OCI-LY1 (cell line): ENCODE measurements around the gene SURF2.

Experiments used
- H2AFZ ChIP-seq: fragments of 200-600 bp; sonication (generic), shearing (Covaris generic); 2 replicates; pipeline ENCODE4 v1.6.0; 2014; ENCODE audit warnings: antibody characterized with exemption, mild to moderate bottlenecking, low read length
- H3F3A ChIP-seq: fragments of 200-600 bp; sonication (generic), shearing (Covaris generic); 2 replicates; pipeline ENCODE4 v1.6.0; 2014; ENCODE audit warnings: mild to moderate bottlenecking, antibody characterized with exemption, low read length, moderate library complexity; ENCODE audit not compliant: insufficient read depth
- H3K27ac ChIP-seq: fragments of 200-600 bp; sonication (generic); 2 replicates; pipeline ENCODE4 v1.5.1; 2014; ENCODE audit warnings: low read length, mixed run types, mild to moderate bottlenecking, low read depth; ENCODE audit not compliant: poor library complexity, severe bottlenecking
- H3K27me3 ChIP-seq: fragments of 200-600 bp; sonication (generic); 2 replicates; pipeline ENCODE4 v1.6.0; 2014; ENCODE audit warnings: antibody characterized with exemption, mild to moderate bottlenecking, low read length, moderate library complexity; ENCODE audit not compliant: insufficient read depth
- H3K36me3 ChIP-seq: fragments of 200-600 bp; sonication (generic); 2 replicates; pipeline ENCODE4 v1.6.1; 2014; ENCODE audit warnings: mild to moderate bottlenecking, antibody characterized with exemption, low read length, moderate library complexity, mixed read lengths; ENCODE audit not compliant: insufficient read depth
- H3K4me1 ChIP-seq: fragments of 200-600 bp; sonication (generic); 2 replicates; pipeline ENCODE4 v1.5.1; 2014; ENCODE audit warnings: mild to moderate bottlenecking, low read length, moderate library complexity; ENCODE audit not compliant: insufficient read depth, severe bottlenecking
- H3K4me2 ChIP-seq: fragments of 200-600 bp; sonication (generic), shearing (Covaris generic); 2 replicates; pipeline ENCODE4 v1.6.1; 2014; ENCODE audit warnings: low read length
- H3K4me3 ChIP-seq: fragments of 200-600 bp; sonication (generic); 2 replicates; pipeline ENCODE4 v1.5.1; 2014; ENCODE audit warnings: low read length, low read depth, mild to moderate bottlenecking, mixed read lengths; ENCODE audit not compliant: poor library complexity, severe bottlenecking
- H3K79me2 ChIP-seq: fragments of 200-600 bp; shearing (Covaris generic); 2 replicates; pipeline ENCODE4 v1.6.1; 2016; ENCODE audit warnings: mixed run types, low read length, mixed read lengths; ENCODE audit not compliant: insufficient read depth
- H3K9ac ChIP-seq: fragments of 200-600 bp; sonication (generic), shearing (Covaris generic); 2 replicates; pipeline ENCODE4 v1.6.1; 2014; ENCODE audit warnings: mild to moderate bottlenecking, low read length, mixed read lengths
- H3K9me2 ChIP-seq: fragments of 200-600 bp; sonication (generic), shearing (Covaris generic); 2 replicates; pipeline ENCODE4 v1.6.1; 2014; ENCODE audit warnings: low read depth, mild to moderate bottlenecking, low read length, mixed read lengths
- H3K9me3 ChIP-seq: fragments of 200-600 bp; shearing (Covaris generic); 2 replicates; pipeline ENCODE4 v1.6.1; 2014; ENCODE audit warnings: low read length, mixed read lengths
- H4K20me1 ChIP-seq: fragments of 200-600 bp; sonication (generic), shearing (Covaris generic); 2 replicates; pipeline ENCODE4 v1.6.0; 2016; ENCODE audit warnings: mild to moderate bottlenecking, low read length; ENCODE audit not compliant: insufficient read depth
- CTCF ChIP-seq: fragments of 200-600 bp; sonication (generic), shearing (Covaris generic); IDR thresholded peaks from 2 replicates; pipeline ENCODE4 v1.5.1; 2017; ENCODE audit warnings: mild to moderate bottlenecking, antibody characterized with exemption, low read length, moderate library complexity, mixed read lengths
- EZH2 ChIP-seq: fragments of 200-600 bp; sonication (generic), shearing (Covaris generic); IDR thresholded peaks from 2 replicates; pipeline ENCODE4 v1.8.0; 2017; ENCODE audit warnings: borderline replicate concordance, mixed run types, mild to moderate bottlenecking, antibody characterized with exemption, low read length, moderate library complexity, mixed read lengths

SURF2 gene

GRCh38 chr9:133362359-133363044, 6.2 kb downstream of the SURF2 start:
- H3K9me3 ChIP-seq, result no peaks in the 10 kb centered on the region
- no peak overlapping the region for H3K4me3 ChIP-seq
- H3K79me2 ChIP-seq, result no peaks in the 10 kb centered on the region
- no peaks in the 10 kb centered on the region for H3F3A ChIP-seq
- peaks cover 7% of the 10 kb centered on the region for H3K4me1 ChIP-seq
- no peak overlapping the region for H3K9ac ChIP-seq
- TF ChIP-seq EZH2 (no peak), CTCF (no peak)
- H4K20me1 ChIP-seq, result no peaks in the 10 kb centered on the region
- no peaks in the 10 kb centered on the region for H3K27me3 ChIP-seq
- H3K36me3 ChIP-seq, result peaks cover 87% of the 10 kb centered on the region
- H2AFZ ChIP-seq, result no peak overlapping the region
- no peak overlapping the region for H3K27ac ChIP-seq
- no peak overlapping the region for H3K4me2 ChIP-seq
- H3K9me2 ChIP-seq, result no peaks in the 10 kb centered on the region

- Histone ChIP-seq H3K27ac (no peak overlapping the region), H3K9ac (no peak overlapping the region), H3K79me2 (peaks cover 4% of the 10 kb centered on the region), H3K4me2 (no peak overlapping the region), H3K36me3 (peaks cover 70% of the 10 kb centered on the region), H3K4me3 (no peak overlapping the region), H4K20me1 (no peaks in the 10 kb centered on the region), H3K27me3 (no peaks in the 10 kb centered on the region), H3K9me3 (no peaks in the 10 kb centered on the region), H3F3A (no peaks in the 10 kb centered on the region), H3K9me2 (no peaks in the 10 kb centered on the region), H3K4me1 (peaks cover 13% of the 10 kb centered on the region), H2AFZ (no peak overlapping the region)
- TF ChIP-seq EZH2 (no peak), CTCF (no peak)
These were observed 10.1 kb downstream of the SURF2 start for GRCh38 chr9:133366435-133366834.

GRCh38 chr9:133367221-133367620, 10.9 kb downstream of the SURF2 start:
- Histone ChIP-seq H4K20me1 (no peaks in the 10 kb centered on the region), H2AFZ (no peak overlapping the region), H3K79me2 (peaks cover 12% of the 10 kb centered on the region), H3K27me3 (no peaks in the 10 kb centered on the region), H3K36me3 (peaks cover 62% of the 10 kb centered on the region), H3K9me3 (no peaks in the 10 kb centered on the region), H3K4me2 (no peak overlapping the region), H3K9ac (no peak overlapping the region), H3K4me3 (no peak overlapping the region), H3F3A (no peaks in the 10 kb centered on the region), H3K4me1 (peaks cover 21% of the 10 kb centered on the region), H3K27ac (no peak overlapping the region), H3K9me2 (no peaks in the 10 kb centered on the region)
- TF ChIP-seq EZH2 (no peak), CTCF (no peak)
